GM21717 (cell line): Measurements from ENCODE around the gene ZNF274.
A peak's percentile ranks its signal among the peaks of the same experiment; 100 is the strongest.
"Not testable (repeated sequence)": the region's sequence is repeated elsewhere in the genome, so short reads cannot be mapped to it uniquely, and the experiment has no call there.

ENCODE experiments used
- ATAC-seq: cut with Tn5 transposase; IDR thresholded peaks from one replicate; pipeline ENCODE4 v1.9.1; 2021; ENCODE audit warnings: mild to moderate bottlenecking, moderate library complexity; ENCODE audit not compliant: unreplicated experiment

The ZNF274 gene

GRCh38 chr19:58182989-58183816 lies at the start of gene ZNF274:
Gene ZNF274 (plus strand): TSS chr19:58183061. CDS start chr19:58183966, 905 bp downstream.
- ATAC-seq = peak; percentile 74

DNA sequence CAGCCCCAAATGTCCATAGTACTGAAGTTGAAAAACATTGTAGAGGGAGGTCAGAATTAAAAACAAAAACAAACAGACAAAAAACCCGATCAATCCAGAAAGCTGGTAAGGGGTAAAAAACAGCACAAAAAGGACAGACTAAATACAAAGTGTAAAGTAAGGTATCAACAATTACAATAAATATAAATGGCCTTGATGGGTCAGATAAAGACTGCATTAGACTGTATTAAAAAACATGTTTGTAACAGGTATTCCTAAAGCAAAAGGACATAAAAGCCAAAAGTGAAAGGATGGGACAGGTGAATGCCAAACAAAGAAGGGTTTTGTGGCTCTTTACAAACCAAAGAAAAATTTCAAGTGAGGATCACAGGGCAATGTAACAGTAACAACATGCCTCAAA lies 48.6 kb upstream of the ZNF274 start:
- no peak for ATAC-seq

GRCh38 chr19:58145849-58146248 lies 37.0 kb upstream of the ZNF274 start:
- no peak for ATAC-seq

- ATAC-seq = not testable (repeated sequence)
These were observed 35.4 kb upstream of the ZNF274 start for GRCh38 chr19:58147475-58147874.

DNA sequence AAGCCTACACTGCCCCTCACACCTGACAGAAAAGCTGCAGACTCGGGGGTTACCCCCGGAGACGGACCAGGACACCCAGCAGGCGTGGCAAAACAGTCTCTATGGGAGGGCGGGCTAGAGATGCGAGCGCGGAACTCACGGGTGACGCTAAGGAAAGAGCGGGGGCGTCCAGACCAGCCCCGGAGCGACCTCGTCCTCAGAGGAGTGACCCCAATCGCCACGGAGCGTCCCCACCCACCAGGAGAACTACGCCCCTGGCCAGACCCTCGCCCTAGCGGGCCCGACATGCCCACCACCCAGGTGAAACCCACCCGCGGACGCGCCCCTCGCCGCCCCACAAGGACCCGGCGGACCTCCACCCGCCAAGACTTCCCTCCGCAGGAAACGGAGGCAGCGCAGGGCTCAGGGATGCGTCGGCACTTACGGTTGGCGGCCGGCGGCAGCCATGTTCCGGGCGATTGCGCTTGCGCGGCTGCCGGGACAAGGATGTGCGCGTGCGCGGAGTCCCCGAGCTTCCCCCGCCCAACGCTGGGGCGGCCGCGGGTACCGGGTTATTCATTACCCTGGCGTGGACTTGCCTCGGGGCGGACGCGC lies 32.4 kb upstream of the ZNF274 start, which contains the start of gene ZNF329:
ZNF329 (minus strand) TSS at position 462 of the 594 bp plus-strand sequence. CDS start 21,286 bp downstream, outside the sequence.
- peak; percentile 56 for ATAC-seq

- ATAC-seq = no peak
These were observed 29.5 kb upstream of the ZNF274 start for GRCh38 chr19:58153386-58153785.

DNA sequence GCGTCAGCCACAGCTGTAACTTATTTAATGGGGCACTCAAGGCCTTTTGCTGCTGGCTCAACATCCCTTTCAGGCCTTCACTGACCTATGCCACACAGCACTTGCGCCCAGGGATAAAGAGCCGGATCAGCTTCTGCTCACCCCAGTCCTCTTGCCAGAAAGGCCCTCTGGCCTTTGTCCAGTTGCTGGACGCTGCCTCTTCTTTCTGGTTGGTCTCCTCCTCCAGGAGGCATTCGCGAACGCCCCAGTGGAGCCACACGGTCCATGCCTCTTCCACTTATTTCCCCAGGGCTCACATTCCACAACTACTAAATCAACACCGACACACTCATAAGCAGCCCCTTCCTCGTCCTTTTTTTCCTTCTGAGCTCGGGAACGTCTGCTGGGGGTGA lies 28.6 kb upstream of the ZNF274 start:
- no peak for ATAC-seq

DNA sequence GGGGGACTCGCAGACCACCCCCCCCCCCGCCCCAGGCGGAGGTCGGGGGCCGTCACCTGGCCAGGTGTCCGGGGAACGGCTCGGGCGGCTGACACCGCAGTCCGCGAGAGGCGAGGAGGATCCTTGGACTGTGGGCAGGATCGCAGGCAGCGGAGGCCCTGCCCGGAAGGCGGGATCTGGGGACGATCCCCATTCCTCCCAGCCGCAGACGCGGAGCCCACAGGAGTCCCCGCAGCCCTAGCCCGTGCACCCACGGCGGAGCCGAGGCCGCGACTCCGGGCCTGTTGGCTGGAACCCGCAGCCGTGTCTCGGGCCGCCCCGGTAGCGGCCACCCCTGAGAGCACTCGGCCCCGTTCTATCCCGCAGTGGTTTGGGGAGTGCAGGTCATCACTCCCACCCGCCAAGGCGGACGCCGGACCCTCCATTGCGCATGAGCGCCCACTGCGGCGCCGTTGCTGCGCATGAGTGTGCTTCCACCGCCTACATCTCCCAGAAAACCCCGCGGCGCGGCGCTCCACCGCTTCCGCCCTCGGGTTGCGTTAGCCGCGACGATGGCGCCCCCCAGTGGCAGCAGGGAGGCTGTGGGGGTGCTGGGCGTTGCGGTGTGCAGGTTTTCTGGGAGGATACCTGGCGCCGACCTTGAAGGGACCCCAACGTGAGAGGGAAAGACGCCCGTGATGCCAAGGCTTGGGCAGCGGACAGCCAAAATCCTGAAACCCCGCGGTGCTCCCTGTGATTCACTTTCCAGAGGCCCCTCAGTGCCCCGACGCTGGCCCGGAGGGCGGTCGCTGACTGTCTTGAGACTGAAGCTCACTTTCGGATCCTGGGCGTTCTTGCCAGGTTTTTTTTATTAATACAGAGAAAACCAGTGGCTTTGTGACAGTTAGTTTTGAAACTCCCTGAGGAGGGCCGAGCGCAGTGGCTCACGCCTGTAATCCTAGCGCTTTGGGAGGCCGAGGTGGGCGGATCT lies 27.9 kb upstream of the ZNF274 start:
- peak; percentile 69 for ATAC-seq

GRCh38 chr19:58157045-58157728 lies 25.7 kb upstream of the ZNF274 start:
- ATAC-seq = no peak

DNA sequence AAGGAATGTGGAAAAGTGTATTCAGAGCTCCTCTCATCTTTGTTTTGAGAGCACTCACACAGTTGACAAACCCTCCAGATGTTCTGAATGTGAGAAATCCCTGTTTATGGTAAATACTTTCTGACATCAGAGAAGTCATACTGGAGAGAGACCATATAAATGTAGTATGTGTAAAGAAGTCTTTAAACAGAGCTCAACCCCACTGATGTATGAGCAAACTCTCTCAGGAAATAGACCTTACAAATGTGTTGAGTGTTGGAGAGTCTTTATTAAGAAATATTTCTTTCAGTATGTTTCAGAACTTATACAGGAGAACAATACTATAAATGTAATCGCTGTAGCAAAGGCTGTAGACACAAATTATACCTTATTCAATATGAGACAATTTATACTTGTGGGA lies 16.6 kb upstream of the ZNF274 start:
- no peak for ATAC-seq

- no peak for ATAC-seq
These were observed 16.1 kb upstream of the ZNF274 start for GRCh38 chr19:58166708-58167280.

GRCh38 chr19:58170860-58171259 lies 12.0 kb upstream of the ZNF274 start:
- ATAC-seq = no peak

- ATAC-seq = no peak
These were observed 822 bp upstream of the ZNF274 start for GRCh38 chr19:58181902-58182576.

GRCh38 chr19:58182577-58182988 lies 278 bp upstream of the ZNF274 start:
- ATAC-seq = no peak

DNA sequence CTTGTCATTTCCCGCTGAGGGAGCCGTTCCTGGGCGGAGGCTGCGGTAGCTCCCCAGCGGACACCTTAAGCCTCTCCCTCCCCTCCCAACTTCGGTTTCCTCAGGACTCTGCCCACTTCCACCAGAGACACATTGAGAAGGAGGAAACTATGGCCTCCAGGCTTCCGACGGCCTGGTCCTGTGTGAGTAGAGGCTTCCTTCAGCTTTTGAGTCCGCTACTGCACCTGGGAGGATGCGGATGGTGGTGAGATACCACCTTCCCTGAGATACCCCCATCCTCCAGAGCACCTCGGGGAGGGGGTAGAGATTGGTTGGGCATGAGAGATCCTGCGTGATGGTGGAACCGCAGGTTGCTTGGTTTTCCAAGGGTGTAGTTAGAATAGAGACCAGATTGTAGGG lies 955 bp downstream of the ZNF274 start:
- no peak for ATAC-seq

GRCh38 chr19:58196901-58197616 lies 14.2 kb downstream of the ZNF274 start:
- ATAC-seq = no peak

DNA sequence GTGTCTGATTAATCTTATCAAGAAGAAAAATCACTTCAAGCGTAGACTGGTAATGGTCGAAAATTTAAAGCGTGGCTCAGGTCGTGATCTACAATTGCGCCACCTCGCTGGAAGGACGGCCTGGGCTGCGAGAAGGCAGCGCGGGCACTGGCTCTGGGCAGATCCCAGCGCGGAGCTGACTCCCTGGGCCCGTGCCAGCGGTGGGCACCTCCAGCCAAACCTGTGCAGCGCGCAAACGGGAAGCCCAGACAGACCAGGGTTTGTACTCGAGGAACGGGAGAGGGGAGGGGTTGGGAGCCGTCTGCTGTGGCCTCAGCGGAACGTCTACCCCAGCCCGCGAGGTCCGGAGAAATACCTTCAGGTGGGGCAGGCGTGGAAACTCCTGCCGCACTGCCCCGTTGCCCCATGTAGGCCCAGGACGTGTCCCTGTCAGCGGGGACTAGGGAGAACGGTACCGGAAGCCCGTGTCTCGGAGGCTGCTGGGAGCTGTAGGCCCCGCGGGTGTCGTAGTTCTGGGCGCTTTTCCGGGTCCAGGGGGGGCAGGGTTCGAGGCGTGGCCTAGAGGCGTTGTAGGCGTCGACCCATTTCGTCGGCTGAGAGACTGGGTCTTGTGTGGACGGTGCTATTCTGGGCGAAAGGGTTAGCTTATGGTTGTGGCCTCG lies 21.1 kb downstream of the ZNF274 start:
- ATAC-seq = no peak

GRCh38 chr19:58204566-58204965 lies 21.7 kb downstream of the ZNF274 start:
- ATAC-seq = no peak
